ENCODE measurements around the gene ZNF768.

DNA sequence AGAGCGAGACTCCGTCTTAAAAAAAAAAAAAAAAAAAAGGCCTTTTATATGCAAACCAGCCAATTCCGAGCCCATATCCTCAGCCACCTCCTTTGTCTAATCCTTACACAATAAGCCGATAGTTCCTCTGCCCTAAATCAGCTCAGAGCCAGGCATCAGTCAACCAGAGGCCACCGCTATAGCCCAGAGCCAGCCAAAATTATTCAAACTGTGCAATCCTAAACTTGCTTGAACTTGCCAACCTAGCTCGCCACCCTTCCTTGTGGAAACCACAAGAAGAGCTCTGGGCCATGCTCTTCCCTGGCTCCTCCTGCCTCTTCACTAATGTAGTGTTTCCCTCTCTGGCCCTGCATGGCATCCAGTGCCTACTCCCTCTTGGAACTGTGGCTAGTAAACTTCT is 36.2 kb downstream of the ZNF768 start:
- TF ChIP-seq YY1 (IDR thresholded peaks at IDR 0.05; ENCODE audit: extremely low read depth, insufficient replicate concordance, low read depth, low read length): no peak
- no peak for TF ChIP-seq MAX (IDR thresholded peaks at IDR 0.05)
- TF ChIP-seq, protein P1, sequence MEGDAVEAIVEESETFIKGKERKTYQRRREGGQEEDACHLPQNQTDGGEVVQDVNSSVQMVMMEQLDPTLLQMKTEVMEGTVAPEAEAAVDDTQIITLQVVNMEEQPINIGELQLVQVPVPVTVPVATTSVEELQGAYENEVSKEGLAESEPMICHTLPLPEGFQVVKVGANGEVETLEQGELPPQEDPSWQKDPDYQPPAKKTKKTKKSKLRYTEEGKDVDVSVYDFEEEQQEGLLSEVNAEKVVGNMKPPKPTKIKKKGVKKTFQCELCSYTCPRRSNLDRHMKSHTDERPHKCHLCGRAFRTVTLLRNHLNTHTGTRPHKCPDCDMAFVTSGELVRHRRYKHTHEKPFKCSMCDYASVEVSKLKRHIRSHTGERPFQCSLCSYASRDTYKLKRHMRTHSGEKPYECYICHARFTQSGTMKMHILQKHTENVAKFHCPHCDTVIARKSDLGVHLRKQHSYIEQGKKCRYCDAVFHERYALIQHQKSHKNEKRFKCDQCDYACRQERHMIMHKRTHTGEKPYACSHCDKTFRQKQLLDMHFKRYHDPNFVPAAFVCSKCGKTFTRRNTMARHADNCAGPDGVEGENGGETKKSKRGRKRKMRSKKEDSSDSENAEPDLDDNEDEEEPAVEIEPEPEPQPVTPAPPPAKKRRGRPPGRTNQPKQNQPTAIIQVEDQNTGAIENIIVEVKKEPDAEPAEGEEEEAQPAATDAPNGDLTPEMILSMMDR (IDR thresholded peaks at IDR 0.05 in 2 of 3, conservative IDR thresholded peaks at IDR 0.05 in 1 of 3; ENCODE audit: borderline replicate concordance in 1 of 3, insufficient read depth in 1 of 3, low read depth in 2 of 3, low read length in 2 of 3): no peak
- TF ChIP-seq ATF3 (IDR thresholded peaks at IDR 0.05): no peak
- no peak for TF ChIP-seq SP1 (IDR thresholded peaks at IDR 0.05; ENCODE audit: low read depth)
- no peak for TF ChIP-seq ZNF274 (IDR thresholded peaks at IDR 0.05; ENCODE audit: low read depth, low read length)
- TF ChIP-seq POLR2A (IDR thresholded peaks at IDR 0.05; ENCODE audit: borderline replicate concordance, extremely low read depth, insufficient read depth, insufficient read length): no peak
- no peak for TF ChIP-seq SRF (IDR thresholded peaks at IDR 0.05; ENCODE audit: low read depth)
